Measurements from ENCODE around the gene KRT78.

The KRT78 gene

DNA sequence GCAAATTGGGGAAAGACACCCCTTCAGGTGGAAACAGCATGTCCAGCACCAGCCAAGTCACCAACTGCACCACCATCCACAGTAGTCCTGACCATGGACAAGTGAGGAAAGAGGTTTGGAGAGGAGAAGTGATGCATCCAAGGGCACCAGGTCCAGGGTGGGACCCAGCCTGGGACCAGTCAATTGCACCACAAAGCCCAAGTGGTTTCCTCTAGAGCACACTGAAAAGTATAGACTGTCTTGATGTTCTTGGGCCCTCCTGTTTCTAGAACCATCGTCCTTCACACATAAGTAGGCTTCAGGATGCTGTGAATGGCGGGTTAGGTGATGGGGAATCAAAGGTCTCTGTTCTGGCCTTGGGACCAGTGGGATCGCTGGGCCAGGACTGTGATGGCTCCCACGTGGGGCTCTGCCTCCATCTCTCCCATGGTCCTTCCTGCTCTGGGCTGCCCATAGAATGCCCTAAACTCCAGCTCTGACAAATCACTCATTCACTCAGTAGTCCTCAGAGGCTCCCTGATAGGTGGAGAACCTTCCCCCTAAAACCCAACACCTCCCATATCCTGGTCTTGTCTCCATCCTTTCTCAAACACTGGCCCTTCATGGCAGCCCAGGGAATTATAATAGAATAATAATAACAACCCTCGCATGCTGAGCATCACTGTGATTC, 23.9 kb downstream of the KRT78 start:
- Mint-ChIP-seq H3K9me3 (no peaks in the 10 kb centered on the region), H3K4me1 (peaks cover 27% of the 10 kb centered on the region), H3K4me3 (no peak overlapping the region), H3K27ac (no peak overlapping the region), H3K27me3 (no peaks in the 10 kb centered on the region)
- DNase-seq (no peak), ATAC-seq (no peak)

DNA sequence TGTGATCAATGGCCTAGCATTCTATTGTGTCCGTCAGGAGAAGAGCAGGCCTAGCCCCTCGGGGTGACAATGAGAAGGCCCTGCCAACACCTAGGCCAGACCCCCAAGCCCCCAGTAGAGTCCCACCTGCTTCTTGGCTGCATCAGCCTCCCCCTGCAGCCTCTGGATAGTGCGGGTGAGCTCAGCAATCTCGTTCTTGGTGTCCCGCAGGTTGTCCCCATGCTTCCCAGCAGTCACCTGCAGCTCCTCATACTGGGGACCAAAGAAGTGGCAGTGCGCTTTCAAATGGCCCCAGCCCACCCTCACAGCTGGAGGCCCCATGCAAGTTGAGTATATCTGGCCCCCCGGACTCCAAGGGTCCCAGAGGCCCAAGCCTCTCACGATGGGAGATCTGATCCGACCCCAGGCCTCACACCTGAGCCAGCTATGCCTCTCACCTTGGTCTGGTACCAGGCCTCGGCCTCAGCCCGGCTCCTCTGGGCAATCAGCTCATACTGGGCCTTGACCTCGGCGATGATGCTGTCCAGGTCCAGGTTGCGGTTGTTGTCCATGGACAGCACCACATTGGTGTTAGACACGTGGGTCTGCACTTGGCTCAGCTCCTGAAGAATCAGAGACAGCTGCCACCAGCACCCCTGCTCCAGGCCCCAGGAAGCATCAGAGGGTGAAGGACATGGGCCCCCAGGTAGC, 24.9 kb downstream of the KRT78 start:
- Mint-ChIP-seq H3K27me3 (no peaks in the 10 kb centered on the region), H3K27ac (no peak overlapping the region), H3K4me1 (peaks cover 22% of the 10 kb centered on the region), H3K4me3 (no peak overlapping the region), H3K9me3 (no peaks in the 10 kb centered on the region)
- no peak for ATAC-seq
- no peak for DNase-seq

DNA sequence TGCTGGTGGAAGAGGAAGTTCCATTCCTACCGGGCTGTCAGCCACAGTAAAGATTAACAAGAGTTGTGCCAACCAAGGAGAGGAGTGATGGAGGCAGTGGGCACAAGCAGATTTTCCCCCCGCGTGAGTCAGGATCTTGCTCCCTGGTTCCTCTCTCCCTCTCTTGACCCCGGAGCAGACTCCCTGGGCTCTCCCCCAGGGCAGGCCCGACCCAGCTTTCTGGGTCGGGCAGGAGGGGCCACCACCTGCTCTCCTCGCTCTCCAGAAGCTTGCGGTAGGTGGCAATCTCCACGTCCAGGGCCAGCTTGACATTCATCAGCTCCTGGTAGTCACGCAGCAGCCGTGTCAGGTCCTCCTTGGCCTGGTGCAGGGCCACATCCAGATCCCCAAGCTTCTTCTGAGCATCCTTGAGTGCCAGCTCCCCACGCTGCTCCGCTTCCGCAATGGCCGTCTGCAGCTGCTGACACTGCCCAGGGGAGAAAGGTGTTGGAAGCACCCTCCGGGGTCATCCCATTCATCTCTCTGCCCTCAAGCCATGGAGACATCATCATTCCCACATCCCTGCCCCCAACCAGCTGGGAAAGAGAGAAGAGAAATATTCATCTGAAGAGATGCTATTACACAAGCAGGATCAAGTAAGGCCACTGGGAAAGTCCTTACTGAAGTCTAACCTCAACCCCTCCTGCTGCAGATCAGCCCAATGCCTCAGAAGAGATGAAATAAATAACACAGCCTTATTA, 25.9 kb downstream of the KRT78 start:
- Mint-ChIP-seq H3K4me1 (peaks cover 20% of the 10 kb centered on the region), H3K9me3 (no peaks in the 10 kb centered on the region), H3K4me3 (no peak overlapping the region), H3K27ac (no peak overlapping the region), H3K27me3 (no peaks in the 10 kb centered on the region)
- DNase-seq (no peak), ATAC-seq (no peak)

DNA sequence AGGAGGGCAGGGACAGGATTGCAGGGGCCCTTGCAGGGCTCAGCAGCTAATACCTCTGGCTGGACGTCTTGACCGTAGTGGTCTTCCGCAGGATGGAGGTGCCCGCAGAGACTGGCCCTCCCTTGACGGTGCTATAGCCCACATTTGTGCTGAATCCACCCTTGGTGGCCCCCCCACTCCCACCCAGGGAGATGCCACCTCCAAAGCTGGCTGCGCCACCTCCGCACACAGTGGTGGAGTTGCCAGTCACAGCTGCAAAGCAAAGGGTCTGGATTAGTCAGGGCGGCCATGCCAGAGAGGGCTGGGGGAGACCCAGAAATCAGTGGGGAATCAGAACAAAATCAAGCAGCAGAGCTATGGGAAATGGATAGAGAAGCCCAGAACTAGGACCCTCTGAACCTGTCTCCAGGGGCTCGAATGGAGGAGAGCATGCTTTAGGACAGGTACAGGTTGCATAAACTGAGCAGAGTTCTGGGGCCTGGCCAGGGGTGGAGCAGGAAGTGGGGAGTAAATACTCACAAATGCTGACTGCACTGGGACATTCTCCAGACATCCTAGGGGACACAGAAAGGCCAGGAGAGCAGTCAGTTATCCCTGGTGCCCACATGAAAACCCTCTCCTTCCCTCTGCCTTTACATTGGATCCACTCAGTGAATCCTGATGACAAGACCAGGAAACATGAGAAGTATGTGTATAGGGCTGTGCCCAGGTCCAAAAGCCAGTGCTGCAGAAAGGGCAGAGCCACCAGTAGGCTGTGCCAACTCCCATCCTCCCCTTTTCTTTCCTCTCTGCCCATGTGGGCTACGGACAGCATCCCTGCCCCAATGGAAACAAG, 26.8 kb downstream of the KRT78 start:
- H3K27ac Mint-ChIP-seq, result peak overlapping the region in 1 of 2 donors; percentile 68
- ATAC-seq (no peak), DNase-seq (no peak)
- H3K27me3 Mint-ChIP-seq, result no peaks in the 10 kb centered on the region
- H3K4me3 Mint-ChIP-seq, result no peak overlapping the region
- peaks cover 24% of the 10 kb centered on the region for H3K4me1 Mint-ChIP-seq
- H3K9me3 Mint-ChIP-seq, result no peaks in the 10 kb centered on the region

DNA sequence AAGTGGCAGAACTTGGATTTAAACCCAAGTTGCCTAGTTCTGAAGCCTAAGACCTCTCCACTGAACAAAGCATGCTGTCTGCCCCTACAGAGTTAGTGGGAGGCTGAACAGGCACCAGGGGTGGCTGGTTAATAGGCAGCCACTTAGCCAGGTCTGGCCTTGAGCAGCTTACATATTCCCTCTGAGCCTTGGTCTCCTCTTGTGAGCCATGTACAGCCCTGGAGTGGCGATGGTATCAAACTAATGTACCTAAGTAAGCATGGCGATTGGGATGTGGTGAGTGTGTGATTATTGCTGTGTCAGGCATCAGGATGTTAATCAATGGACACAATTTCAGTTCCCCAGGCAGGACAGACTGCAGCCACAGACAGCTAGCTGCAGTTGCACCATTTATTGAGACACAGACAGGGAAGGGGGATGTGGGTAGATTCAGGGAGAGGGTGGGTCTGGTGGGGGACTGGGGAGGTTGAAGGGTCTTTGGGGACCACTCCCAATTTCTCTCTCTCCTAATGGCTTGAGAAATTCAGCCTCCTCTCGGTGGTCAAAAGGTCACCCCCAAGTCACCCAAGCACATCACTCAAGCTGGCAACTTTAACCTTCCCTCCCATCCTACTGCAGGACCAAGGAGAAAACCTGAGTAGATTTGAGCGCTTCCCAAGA, 27.6 kb downstream of the KRT78 start:
- ATAC-seq, result no peak
- Mint-ChIP-seq H3K27ac (peak overlapping the region in 1 of 2 donors; percentile 17), H3K4me3 (no peak overlapping the region), H3K4me1 (peaks cover 24% of the 10 kb centered on the region), H3K27me3 (no peaks in the 10 kb centered on the region), H3K9me3 (no peaks in the 10 kb centered on the region)
- DNase-seq, result no peak

DNA sequence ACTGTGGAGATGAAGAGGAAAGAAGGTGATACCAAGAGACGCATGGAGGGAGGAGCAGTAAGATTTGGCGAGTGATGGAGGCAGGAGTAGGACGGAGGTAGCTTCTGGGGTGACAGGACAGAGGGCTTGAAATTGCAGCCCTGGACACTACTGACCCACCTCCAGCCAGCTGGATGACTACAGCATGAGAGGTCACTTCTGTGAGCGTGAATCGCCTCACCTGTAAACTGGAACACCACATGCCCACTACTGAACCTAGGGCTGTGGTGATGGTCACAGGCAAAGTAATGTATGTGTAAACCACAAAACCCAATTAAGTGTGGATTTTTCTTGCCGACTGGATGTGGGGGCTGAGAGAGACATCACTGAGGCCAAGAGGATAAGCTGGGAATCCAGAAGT, 28.3 kb downstream of the KRT78 start:
- Mint-ChIP-seq H3K27ac (peak overlapping the region in 1 of 2 donors; percentile 52), H3K4me3 (no peak overlapping the region), H3K9me3 (no peaks in the 10 kb centered on the region), H3K27me3 (no peaks in the 10 kb centered on the region), H3K4me1 (peaks cover 24% of the 10 kb centered on the region)
- ATAC-seq (no peak), DNase-seq (no peak)

DNA sequence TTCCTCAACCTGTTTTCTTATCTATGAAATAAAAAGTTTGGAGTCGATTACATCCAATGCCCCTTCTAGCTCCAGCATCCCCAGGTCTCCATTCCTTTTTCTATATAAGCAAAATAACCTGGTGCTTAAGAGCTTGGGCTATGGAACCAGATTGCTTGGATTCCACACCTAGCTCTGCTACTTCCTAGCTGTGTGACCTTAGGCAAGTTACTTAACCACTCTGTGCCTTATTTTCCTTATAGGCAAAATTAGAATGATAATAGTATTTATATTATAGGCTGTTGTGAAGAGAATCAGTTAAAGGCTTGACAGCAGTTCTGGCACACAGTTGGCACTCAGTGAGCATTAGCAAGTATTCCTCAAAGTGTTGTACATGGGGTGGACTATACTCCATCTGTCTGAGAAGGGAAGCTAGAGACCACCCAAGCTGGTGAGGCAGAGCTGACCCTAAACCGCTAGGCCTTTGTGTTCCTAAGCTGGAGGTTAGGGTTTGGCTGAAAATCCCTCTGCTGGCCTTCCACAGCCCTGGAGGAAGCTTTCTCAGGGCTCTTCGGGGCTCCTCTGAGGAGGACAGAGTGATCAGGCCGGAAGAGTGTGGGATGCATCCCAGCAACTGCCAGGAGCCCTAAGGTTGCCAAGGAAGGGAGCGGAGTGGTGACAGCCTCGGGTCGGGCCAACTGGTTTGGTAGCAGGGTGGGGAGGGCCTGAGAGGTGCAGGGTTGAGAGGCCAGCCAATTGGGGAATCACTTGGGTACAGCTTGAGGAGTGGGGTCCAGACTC, 28.9 kb downstream of the KRT78 start:
- Mint-ChIP-seq H3K27me3 (no peaks in the 10 kb centered on the region), H3K4me1 (peaks cover 24% of the 10 kb centered on the region), H3K4me3 (no peak overlapping the region), H3K27ac (peak overlapping the region in 1 of 2 donors; percentile 52), H3K9me3 (no peaks in the 10 kb centered on the region)
- DNase-seq, result no peak
- no peak for ATAC-seq

DNA sequence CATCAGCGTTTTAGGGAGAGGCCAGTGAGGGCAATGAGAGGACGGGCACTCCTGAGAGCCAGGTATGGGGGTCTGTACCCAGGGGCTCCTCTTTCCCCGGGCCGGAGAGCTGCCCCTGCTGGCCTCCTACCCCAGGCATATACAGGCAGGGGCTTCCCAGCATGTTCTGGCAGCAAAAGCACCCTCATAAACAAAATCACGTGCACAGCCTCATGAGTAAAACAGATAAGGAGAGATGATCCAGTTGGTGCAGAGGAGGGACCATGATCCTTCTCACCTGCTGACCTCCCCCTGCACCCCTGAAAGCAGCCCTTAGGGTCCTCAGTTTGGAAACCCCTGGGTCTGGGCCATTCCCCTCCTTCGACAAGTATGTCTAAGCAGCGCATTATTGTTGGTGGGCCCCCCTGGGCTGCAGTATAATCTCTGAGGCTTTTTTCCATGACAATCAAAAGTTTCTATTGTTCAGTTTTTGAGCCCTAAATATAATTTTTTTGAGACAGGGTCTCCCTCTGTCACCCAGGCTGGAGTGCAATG, 29.8 kb downstream of the KRT78 start:
- no peak for ATAC-seq
- H3K27me3 Mint-ChIP-seq, result no peaks in the 10 kb centered on the region
- H3K4me3 Mint-ChIP-seq, result no peak overlapping the region

DNA sequence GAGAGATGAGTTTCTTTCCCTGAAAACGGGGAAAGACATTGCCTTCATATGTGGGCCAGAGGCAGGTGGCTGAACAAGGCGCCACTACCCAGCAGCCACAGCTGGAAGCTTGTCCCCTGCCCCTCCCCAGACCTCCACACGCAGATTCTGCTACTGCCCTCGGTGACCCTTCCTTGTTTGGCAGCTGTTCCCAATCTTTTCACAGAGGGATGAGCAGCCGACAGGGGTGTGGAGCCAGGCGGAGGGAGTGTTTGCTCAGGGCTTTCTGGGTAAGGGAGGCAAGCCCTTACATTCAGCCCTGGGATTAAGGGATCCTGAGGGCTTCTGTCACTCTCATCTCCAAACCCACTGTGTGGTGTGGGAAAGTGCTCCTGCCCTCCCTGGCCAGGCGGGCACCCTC, 30.4 kb downstream of the KRT78 start:
- no peak for ATAC-seq
- no peak for DNase-seq
- Mint-ChIP-seq H3K4me1 (peaks cover 24% of the 10 kb centered on the region), H3K4me3 (no peak overlapping the region), H3K27ac (peak overlapping the region in 1 of 2 donors; percentile 77), H3K9me3 (no peaks in the 10 kb centered on the region), H3K27me3 (no peaks in the 10 kb centered on the region)

More for the DNA sequence above, 29.8 kb downstream of the KRT78 start:
- H3K4me1 Mint-ChIP-seq, result peaks cover 24% of the 10 kb centered on the region
- DNase-seq, result no peak
- no peak overlapping the region for H3K27ac Mint-ChIP-seq
- no peaks in the 10 kb centered on the region for H3K9me3 Mint-ChIP-seq

DNA sequence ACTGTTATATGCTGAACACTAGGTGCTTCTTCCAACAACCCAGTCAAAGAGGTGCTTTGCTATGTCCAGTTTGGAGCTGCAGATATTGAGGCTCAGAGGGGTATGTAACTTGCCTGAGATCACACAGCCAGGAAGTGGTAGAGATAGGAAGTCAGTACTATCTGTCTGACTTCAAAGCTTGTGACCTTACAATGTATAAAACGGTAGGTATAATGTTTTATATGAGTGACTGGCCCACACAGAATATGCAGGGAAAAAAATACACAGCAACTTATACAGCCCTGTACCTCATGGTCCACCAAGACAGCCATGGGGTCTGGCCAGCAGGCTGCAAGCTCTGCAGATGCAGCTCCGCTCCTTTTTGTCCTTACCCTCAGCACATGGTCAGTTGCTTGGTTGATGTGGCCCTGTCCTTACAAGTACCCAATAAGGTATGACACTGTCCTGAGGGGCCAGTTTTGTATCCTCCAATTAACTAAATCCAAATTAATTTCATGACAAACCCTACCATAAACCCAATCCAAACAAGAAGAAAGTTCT, 31.0 kb downstream of the KRT78 start:
- no peaks in the 10 kb centered on the region for H3K27me3 Mint-ChIP-seq
- peak; percentile 39 for ATAC-seq
- peaks cover 21% of the 10 kb centered on the region for H3K4me1 Mint-ChIP-seq
- peak overlapping the region in 1 of 2 donors; percentile 12 for H3K27ac Mint-ChIP-seq
- no peak overlapping the region for H3K4me3 Mint-ChIP-seq
- no peaks in the 10 kb centered on the region for H3K9me3 Mint-ChIP-seq
- DNase-seq, result no peak

DNA sequence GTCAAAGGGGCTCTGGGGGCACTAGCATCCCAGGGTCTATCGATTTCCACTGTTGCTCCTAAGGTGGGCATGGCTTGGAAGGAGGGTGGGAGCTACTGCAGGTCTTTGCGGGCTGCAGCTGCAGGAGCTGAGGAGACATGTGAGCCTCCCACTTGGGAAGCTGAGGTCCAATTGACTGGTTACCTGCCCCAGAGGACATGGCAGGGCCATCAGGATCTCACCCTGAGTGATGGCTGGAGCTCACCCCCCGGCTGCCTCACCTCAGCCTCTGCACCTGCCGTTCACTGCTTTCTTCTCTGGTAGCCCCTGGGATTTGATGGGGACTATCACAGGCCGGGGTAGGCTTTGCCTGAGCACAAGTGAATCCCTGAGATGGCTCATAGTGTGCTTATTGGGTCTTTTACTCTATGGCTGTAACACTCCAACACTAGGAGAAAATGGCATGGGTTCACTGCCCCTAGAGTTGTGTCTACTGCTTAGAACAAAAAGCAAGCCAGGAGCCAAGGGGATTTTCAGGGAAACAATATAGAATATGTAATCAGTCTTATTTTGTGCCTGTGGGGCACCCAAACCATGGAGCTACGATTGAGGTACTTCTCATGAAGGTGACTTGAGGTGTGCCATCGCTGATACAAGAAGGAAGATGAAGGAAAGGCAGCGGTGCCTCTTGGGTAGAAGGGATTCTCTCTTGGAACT, 31.6 kb downstream of the KRT78 start:
- no peaks in the 10 kb centered on the region for H3K9me3 Mint-ChIP-seq
- peaks cover 16% of the 10 kb centered on the region for H3K4me1 Mint-ChIP-seq
- no peaks in the 10 kb centered on the region for H3K27me3 Mint-ChIP-seq
- DNase-seq (no peak), ATAC-seq (no peak)
- H3K4me3 Mint-ChIP-seq, result no peak overlapping the region
- no peak overlapping the region for H3K27ac Mint-ChIP-seq

DNA sequence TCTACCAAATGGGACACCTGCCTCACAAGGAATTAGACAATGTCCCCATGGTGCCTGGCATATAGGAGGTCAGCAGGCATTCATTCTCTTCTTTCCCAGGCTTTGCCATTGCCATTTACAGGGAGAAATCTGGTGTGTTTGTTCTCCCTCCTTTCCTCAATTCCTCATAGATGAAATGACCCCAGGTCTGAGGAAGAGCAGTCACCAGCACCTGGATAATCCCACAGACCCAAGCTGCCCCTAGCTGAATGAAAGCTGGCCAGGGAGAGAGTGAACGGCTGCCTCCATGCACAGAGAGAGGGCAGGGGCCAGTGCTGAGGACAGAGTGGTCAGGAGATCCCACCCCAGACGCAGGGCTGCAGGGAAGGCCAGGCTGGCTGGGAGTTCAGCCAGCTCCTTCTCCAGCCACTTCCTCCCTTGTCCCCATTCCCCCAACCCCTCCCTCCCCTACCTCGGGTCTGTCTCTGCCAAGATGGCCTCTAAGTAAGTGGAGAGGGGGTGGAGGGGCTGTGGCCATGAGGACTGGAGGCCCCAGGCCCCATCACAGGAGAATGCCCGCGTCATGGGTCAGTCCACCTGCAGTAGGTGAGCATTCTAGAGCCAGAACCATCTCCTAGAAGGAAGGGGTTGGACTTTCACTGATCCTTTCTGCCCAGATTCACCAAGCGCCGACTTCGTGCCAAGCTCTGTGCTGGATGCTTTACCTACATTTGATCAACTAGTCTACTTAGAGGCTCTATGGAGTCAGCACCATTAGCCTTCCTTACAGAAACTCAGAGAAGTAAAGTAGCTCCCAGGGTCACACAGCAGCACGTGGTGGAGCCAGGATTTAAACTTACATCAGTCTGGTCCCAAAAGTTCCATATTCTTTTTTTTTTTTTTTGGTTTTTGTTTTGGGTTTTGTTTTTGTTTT, 32.9 kb downstream of the KRT78 start:
- ATAC-seq (no peak), DNase-seq (no peak)
- Mint-ChIP-seq H3K9me3 (no peaks in the 10 kb centered on the region), H3K27ac (peak overlapping the region in 1 of 2 donors; percentile 51), H3K4me3 (no peak overlapping the region), H3K27me3 (no peaks in the 10 kb centered on the region), H3K4me1 (peaks cover 16% of the 10 kb centered on the region)

DNA sequence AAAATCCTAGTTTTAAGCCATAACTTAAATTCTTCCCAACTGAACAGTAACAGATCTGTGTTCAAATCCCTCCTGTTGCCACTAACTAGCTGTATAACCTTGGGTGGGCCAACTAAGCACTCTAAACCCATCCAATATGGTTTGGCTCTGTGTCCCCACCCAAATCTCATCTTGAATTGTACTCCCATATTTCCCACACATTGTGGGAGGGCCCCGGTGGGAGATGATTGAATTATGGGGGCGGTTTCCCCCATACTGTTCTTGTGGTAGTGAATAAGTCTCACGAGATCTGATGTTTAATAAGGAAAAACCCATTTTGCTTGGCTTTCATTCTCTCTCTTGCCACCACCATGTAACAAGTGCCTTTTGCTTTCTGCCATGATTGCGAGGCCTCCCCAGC, 33.6 kb downstream of the KRT78 start:
- H3K9me3 Mint-ChIP-seq, result no peaks in the 10 kb centered on the region
- DNase-seq (no peak), ATAC-seq (no peak)
- no peak overlapping the region for H3K4me3 Mint-ChIP-seq
- H3K27me3 Mint-ChIP-seq, result no peaks in the 10 kb centered on the region
- no peak overlapping the region for H3K27ac Mint-ChIP-seq
- peaks cover 16% of the 10 kb centered on the region for H3K4me1 Mint-ChIP-seq
